Activated CD8-positive, alpha-beta memory T cell treated with anti-CD3 and anti-CD28 coated beads for 24 hours (primary cell): Measurements from ENCODE around the gene PLK2.

Experiments used
- DNase-seq: peaks from one replicate; pipeline ENCODE4 v3.0.0-alpha.2; 2020

Gene PLK2

DNA sequence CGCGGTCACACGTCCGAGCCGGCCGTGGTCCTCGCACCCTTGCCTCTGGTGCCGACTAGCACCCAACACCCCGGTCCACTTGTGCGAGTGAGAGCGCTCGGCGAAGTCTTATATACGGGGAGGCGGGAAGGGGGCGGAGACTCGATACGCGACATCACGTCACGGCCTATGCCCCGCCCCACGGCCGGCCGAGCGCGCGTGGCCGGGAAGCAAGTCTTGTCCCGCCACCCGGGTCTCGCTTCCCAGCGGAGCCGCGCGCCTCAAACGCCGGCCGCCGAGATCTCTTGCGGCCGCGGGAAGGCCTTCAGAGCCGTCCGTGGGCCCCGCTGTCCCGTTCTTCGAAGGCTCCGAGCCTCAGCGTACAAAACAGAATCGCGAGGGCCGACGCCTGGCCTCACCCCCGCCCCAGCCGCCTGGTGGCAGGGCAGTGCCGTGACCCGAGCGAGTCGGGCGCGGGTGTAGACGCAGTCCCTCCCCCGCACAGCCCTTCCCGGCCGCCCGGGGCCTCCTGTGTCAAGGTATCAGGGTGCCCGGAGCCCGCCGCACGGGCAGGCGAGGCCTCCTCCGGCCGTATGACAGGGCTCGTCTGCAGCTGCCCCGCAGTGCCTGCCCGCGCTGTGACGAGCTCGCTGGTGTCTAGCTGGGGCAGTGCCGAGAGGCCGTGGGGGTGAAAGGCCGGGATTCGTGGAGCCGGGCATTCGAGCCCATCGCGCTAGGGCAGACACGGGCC is at the start of gene PLK2:
TSS of gene PLK2 (minus strand) at position 85 of the 730 bp plus-strand sequence. CDS start 127 bp downstream, outside the sequence.
- peak; percentile 98 for DNase-seq

DNA sequence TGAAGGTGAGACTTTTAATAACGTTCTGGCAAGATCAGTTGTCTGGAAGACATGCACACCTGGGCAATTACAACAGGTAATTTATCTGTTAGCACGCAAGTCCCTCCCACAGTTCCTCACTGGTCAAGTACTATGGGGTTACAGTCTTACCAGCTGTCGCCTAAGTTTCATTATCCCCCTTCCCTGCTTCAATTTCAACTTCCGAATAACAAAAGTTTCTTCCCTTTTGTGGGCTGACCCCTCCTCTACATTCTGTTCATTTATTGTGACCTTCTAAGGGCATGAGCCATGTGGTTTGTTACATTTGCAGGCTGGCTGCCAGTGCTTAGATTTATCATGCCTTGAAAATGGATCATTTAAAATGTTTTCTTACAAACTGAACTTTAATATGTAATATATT is 47.8 kb upstream of the PLK2 start:
- DNase-seq = no peak

DNA sequence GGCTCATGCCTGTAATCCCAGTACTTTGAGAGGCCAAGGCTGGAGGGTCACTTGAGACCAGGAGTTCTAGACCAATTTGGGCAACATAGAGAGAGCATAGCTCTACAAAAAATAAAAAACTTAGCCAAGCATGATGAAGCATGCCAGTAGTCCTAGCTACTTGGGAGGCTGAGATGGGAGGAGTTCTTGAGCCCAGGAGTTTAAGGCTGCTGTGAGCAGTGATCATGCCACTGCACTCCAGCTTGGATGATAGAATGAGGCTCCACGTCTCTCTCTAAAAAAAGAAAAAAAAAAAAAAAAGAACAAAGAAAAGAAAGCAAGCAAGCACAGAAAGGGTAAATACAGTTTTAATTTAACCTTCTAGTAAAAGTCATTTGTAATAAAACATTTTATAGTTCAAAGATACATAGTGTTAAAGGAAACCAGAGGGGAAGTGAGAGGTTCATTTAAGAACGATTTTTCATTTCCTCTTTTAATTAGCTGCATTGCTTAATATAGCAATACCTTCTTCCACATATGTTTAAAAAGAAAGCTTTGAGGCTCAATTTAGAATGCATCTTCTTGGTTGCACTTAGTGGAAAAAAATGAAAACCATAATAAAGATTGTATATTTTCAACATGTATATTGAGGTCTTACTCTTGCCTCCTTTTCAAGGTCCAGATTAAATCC is 46.2 kb upstream of the PLK2 start:
- no peak for DNase-seq

DNA sequence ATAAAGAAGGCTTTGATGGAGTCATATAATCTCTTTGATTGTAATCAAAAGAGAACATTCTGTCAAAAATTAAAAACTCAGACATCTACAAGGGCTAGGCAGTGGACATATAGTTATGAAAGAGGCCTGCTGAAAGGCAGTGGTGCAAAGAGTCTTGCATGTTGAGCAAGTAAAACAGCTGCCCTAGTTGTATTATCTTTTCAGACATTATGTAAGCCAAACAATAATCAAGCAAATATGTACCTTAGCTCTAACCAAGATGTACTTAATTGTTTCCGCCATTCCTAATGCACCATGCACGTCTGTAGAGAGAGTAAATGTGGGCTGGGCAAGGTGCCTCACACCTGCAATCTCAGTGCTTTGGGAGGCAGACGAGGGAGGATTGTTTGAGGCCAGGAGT is 45.6 kb upstream of the PLK2 start:
- no peak for DNase-seq

DNA sequence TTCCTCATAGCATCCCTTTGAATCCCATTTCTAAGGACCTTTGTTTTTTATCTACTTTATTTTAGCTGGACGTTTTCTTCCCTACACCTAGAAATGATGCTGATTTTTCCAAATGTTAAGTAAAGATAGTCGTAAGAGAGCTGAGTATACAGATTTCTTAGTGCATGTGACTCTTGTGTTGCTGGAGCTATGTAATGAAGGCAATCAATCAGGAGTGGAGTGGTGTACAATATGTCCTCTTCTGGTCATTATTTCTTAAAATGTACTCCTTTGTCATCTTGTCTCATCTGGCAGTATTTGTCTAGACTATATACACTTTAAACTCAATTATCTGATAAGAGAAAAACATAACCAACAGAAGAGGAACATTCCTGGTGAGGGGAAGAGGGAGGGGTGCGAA is 44.9 kb upstream of the PLK2 start:
- DNase-seq = no peak

DNA sequence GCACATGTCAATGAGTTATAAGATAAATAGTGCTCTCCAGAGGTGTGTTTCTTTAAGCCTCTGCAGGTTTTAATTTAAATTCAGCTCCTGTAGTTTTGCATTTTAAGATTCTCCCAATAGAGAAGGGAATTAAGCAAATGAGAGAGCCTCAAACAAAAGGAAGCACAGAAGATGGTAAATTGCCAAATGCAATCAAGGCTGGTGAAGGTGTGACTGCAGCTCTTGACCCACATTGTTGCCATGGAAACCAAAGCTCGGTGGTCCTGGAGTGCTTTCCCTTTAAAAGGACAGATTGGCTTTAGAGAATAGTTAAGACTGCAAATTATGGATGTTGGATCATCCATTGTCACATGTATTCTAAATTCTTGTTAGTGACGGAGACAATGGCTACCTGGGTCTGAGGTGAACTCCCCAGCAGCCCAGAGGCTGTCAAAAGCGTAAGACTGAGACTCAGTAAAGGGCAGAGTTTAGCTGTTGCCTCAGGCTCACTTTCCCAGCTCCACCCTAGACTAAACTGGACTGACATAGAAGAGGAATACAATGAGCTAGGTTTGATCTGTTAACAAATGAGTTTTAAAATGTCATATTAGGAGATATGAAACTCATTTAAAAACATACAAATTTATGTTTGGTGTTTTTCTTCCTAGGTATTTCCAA is 43.6 kb upstream of the PLK2 start:
- DNase-seq = no peak

DNA sequence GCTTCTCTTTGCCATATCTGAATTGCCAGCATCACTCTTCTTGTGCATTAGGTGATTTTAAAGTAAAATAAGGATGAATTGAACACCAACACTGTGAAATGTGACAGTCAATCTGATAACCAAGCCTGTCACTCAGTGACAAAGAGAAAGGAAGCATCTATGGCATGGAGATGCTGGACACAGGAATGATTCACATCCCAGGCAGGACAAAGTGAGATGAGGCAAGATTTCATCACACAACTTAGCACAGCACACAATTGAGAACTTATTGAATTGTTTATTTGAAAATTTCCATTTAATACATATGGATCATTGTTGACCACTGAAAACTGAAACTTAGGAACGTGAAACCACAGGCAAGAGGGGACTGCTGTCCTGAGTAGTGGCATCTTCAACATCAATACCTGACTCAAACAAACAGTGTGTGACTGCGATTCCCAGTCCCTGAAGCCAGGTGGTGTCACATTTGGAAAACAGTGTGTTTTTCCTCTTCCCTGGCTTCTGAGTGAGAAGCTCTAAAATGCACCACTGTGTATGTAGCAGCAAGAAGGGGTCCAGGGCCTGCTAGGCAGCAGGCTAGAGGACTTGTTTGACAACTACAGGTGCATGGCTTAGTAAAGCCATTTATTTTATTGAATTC is 42.0 kb upstream of the PLK2 start:
- DNase-seq = no peak

DNA sequence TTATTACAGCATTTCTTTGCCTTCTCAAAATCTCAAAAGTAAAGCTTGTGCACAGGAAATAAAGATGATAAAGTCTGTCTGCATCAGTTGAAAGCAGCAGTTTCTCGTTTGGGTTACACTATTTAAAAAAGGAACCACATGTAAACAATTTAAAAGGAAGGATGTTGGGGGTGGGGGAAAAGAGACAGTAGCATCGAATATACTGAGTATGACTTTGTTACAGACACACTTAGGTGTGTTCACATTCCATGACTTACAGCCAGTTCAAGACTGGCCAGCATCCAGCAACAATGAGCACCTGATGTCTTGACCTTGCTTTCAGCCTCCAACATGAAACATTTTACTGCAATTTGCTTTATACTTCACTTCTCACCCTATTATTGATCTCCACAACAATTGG is 40.1 kb upstream of the PLK2 start:
- DNase-seq = no peak

DNA sequence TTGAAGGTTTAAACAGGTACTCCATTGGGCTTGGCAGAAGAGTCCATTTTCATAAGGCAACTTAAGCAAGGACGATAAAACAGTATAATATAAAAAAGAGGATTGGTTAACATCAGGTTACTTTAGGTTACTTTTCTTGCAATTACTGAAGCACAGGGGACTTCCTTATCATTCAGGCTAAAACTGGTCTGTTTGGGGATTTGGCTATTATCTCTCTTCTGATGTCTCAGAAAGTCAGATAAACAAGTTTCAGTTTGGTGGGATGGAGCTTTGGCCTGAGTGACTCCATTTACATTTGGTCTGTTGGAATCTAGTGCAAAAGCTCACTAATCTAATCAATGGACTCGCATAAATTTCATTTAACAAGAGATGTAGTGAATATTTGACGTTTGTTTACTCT is 39.3 kb upstream of the PLK2 start:
- DNase-seq = no peak

DNA sequence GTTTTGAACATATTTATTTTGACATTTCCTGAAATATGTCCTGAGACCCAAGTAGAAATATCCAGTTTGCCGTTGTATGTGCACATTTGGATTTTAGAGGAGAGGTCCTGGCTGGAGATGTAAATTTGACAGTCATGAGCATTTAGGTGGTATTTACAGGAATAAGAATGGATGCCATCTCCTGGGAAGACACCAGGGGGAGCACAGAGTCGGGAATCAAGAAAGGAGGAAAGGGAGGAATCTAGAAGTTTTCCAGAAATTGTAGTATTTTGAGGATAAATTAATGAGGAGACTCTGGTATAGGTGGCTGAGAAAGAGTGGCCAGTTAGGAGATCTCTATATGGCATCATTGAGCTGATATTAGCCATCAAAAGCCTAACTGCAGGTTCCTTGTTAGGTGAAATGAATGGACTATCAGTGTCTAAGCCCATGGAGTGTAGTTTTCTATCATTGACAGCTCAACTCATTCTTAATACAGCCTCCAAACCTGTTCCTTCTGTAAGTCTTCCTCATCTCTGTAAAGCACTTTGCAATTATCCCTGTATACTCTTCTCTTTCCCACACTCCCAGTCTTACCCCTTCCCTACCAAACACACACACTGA is 38.6 kb upstream of the PLK2 start:
- no peak for DNase-seq

DNA sequence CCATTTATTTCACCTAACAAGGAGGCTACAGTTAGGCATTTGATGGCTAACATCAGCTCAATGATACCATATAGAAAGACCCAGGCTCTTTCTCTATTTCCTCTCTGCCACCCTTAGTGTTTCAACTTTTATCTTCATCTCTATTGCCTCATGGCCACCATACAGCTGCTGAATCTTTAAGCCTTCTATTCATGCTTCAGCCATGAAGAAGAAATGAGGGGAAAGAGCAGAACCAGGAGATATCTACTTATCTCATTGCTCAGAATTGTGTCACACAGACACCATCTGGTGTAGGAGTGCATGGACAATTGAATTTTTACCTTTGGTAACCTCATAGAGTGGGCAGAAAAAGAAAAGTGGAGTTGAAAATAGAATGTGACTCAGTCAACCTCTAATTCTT is 38.0 kb upstream of the PLK2 start:
- no peak for DNase-seq

DNA sequence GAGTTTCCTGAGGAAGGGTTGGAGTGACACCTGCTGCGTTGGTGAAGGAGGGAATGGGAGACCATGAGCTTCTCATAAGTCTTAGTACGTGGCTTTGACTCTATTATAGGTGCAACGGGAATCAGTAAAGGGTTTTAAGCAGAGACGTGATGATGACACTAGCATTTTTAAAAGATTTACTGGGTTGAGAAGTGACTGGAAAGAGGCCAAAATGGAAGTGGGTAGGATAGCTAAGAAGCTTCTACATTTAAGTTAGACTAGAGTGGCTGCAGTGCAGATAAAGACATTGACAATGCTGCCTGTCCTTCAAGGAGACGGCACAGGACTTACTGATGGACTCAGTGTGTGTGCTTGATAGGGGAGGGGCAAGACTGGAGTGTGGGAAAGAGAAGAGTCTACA is 37.5 kb upstream of the PLK2 start:
- no peak for DNase-seq

DNA sequence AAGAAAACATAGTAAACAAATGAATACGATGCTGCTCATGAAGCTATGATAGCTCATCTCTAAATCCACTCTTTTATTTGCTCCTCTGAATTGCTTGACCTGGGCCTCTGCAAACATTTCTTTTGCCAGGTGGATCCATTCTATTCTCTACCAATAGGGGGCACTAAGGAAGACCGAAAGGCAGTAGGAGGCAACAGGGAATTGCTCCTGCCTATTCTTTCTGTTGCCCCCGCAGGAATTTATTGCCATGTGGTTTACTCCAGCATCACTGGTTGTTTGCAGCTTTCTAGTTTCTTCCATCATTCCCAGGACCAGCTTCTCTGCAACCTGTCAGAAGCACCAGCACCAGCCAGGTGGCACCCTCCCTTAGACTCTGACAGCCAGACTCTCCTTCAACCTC is 36.6 kb upstream of the PLK2 start:
- DNase-seq = no peak

DNA sequence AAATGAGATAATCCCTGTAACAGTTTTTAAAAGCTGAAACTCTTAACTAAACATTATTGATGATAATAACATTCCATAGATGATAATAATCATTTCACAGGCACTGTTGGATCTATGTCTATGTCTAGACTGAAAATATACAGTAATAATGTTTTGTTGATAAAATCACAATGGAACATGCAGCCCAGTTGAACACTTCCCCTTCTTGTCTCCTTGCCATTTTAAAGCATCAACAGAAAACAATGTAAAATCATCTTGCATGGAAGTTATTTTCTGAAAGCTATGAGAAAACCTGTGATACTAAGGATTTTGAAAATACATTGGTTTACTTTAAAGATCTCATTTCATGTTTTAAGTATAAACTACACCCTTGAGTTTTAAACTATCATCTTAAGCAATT is 33.3 kb upstream of the PLK2 start:
- DNase-seq = no peak

DNA sequence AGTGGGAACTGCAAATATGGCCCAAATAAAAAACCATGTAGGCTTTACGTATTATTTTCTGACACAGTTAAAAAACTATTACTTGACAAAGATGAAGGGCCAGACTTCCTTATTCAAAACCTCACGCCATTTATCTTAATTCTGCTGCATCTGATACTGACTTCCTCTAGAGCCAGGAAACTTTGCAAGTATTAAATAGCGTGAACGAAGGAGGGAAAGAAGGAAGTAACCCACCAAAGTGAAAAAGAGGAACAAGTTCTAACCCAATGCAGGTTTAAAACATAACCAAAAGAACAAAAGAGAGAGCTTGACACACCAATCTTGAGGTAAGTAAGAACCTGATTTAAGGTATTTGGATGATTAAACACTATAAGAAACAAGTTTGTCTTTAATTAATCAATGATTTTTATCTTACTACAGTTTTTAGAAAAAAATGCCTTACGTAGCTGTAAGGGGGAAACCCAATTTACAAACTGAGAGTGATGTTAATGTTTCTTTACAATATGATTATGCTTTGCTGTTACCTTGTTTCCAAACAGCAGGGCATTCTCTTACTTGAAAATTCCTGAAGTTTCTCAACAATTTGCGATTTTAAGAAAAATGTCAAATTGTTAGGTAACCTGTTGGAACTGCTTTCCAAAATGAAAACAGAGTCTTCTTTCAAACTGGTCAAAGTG is 31.5 kb upstream of the PLK2 start, which contains the start of gene GAPT:
TSS of gene GAPT (plus strand) at position 220 of the 677 bp plus-strand sequence. CDS start 3,102 bp downstream, outside the sequence.
- no peak for DNase-seq

DNA sequence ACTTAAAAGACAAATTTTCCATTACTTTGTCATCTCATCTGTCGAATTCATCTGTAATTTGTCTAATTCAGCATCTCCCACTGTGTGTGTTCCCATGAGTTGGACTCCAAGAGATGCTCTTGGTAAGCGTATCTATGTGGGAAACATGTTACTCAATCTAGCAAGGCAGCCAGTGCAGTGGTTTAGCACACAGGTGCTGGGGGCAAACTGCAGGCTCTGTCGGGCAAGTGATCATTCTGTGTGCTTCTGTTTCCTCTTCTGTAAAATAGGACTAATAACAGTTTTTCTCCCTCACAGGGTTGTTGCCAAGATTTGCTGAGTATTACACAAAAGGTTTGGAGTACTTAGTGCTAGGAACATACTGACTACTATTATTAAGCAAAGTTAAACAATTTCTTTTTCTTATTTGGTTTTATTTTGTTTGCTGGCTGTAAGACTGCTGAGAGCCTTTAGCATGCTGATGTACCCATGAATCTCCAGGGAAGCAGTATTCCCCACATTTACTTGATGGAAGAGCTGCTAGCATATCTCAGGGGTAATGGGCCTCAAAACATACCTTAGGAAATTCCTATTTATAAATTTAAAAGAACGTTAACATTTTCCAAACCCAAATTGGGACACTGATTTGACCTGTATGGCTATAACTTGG is 30.6 kb upstream of the PLK2 start:
- DNase-seq = no peak

DNA sequence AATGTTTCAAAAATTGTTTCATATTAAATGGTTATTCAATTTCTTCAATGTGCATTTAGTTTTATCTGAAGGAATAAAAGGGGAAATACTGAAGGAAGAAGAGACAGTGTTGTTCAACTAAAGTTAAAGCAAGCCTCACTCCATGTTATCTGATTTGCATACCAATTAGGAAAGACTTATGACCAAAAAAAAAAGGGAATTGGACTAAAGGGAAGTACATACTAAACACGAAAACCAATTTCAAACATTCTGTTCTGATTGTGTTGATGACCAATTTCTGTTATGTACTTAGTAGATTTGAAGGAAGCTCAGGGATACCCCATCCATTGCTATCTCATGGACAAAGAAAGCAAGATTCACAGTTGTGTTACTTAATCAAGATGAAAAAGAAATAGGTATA is 26.4 kb upstream of the PLK2 start:
- no peak for DNase-seq

DNA sequence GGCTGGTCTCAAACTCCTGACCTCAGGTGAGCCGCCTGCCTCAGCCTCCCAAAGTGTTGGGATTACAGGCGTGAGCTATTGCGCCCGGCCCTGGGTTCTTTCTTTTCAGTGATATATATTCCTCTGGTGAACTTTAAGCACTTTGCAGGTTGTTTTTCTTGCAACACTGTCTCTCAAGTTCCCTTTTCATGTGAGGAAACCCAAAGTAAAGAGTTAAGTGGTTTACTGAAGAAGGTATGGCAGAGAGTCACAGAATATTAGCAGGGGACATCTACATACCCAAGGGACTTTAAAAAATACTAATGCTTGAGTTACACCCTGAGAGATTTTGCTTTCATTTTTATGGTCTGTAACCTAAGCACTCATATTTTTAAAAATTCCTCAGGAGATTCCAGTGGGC is 24.6 kb upstream of the PLK2 start:
- no peak for DNase-seq

DNA sequence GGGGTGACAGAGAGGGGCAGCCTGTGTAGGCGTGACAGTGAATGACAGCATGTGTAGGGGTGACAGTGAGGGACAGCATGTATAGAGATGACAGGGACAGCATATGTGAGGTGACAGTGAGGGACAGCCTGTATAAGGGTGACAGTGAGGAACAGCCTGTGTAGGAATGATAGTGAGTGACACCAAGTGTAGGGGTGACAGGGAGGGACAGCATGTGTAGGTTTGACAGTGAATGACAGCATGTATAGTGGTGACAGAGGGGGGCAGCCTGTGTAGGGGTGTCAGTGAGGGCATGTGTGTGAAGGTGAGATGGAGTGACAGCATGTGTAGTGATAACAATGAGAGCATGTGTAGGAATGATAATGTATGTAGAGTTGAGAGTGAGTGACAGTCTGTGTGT is 22.6 kb upstream of the PLK2 start:
- no peak for DNase-seq

DNA sequence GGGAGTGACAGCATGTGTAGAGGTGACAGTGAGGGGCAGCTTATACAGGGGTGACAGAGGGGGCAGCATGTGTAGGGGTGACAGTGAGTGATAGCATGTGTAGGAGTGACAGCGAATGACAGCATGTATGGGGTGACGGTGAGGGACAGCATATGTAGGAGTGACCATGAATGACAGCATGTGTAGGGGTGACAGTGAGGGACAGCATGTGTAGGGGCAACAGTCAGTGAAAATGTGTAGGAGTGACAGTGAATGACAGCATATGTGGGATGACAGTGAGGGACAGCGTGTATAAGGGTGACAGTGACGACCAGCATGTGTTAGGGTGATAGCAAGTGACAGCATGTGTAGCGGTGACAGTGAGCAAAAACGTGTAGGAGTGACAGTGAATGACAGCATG is 21.9 kb upstream of the PLK2 start:
- DNase-seq = no peak

DNA sequence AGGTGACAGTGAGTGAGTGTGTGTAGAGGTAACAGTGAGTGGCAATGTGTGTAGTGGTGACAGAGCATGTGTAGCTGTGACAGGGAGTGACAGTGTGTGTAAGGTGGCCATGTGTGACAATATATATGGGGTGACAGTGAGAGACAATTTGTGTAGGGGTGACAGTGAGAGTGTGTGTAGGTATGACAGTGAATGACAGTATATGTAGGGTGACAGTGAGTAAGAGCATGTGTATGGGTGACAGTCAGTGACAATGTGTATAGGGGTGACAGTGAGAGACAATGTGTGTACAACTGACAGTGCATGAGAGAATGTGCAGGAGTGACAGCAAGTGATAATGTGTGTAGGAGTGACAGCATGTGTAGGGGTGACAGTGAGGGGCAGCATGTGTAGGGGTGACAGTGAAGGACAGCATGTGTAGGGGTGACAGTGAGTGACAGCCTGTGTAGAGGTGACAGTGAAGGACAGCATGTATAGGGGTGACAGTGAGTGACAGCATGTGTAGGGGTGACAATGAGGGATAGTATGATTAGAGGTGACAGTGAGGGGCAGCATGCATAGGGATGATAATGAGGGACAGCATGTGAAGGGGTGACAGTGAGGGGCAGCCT is 21.3 kb upstream of the PLK2 start:
- DNase-seq = no peak
